Urothelium cell line (cell line): ENCODE measurements around the gene MON1B.
"Not testable (repeated sequence)": the region's sequence is repeated elsewhere in the genome, so short reads cannot be mapped to it uniquely, and the experiment has no call there.

Experiments used
- DNase-seq: peaks from one replicate; pipeline ENCODE4 v3.0.0; 2011; ENCODE audit warnings: low spot score, mixed read lengths
- FAIRE-seq: peaks from 2 replicates; lab custom pipeline; 2011; peaks lifted over from hg19 to GRCh38; lab: Jason Lieb, UNC

MON1B gene

DNA sequence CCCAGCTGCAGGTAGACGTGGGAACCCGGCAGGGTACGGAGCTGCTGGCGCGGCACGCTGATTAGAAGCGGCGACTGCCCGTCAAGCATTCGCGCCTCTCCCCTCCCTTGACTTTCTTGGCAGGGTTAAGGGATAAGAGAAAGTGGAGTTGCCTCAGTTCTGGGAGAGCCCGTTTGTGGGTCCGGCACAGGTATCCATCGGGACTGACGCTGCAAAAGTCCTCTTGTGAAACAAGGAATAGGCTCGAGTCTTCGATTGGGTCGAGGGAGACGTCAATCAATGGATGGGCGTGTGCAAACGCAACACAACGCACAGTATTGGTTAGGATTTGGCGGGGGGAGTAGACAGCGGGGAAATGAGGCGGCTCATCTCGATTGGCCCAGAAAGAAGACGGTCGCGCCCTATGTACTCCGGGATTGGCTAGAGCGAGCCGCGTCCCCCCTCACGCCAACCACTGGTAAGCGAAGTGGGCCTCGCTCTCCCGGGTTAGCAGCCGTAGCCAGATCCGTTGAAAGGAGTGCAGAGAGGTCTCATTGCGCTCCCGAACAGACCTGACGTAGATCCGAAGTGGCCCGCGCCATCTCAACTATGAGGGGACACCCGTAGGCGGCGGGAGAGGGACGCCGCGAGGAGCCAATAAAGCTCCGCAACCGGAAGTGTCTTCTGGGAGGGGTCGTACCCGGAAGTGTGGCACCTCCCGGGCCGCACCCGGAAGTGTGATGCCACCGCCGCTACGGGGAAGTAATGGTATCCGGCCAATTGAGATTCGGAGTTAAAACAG is at the start of gene MON1B:
MON1B (plus strand) TSS at position 713 of the 781 bp plus-strand sequence. CDS start 296 bp downstream, outside the sequence.
- FAIRE-seq: peak; percentile 82
- peak; percentile 98 for DNase-seq

DNA sequence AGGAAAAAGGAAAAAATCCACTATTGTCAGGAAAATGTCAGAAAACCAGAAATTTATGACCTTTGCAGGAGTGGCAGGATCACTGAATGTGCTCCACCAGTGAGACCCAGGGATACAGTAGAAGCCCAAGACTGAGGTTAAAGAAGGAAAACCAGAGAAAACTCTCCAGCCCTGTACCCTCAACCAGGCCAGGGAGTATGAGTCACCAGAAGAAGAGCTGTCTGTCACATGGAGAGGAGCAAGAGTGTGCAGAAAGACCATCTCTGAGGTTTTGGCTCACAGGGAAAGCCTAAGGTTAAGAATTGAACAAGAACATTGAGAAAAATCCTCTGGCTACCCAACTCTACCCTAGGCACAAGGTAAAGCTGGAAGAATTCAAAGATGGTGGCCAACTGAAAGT is 47.6 kb upstream of the MON1B start:
- DNase-seq (no peak), FAIRE-seq (no peak)

DNA sequence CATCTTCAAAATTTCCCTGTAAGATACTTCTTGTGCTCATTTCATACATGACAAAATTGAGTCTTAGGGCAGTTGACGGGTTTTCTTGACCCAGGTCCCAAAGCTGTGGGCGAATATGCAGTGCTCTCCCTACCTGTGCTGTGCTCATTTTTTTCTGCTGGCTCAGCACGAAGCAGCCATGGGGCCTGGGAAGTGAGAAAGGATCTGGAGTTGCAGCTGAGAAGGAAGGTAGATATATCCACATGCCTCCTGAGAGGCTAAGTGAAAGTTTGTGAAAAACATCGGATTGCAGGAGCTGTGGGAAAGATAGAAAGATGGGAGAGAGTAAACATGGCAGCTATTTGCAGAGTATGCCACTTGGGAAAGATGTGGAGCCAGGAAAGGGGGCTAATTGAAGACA is 42.9 kb upstream of the MON1B start:
- FAIRE-seq (no peak), DNase-seq (no peak)

DNA sequence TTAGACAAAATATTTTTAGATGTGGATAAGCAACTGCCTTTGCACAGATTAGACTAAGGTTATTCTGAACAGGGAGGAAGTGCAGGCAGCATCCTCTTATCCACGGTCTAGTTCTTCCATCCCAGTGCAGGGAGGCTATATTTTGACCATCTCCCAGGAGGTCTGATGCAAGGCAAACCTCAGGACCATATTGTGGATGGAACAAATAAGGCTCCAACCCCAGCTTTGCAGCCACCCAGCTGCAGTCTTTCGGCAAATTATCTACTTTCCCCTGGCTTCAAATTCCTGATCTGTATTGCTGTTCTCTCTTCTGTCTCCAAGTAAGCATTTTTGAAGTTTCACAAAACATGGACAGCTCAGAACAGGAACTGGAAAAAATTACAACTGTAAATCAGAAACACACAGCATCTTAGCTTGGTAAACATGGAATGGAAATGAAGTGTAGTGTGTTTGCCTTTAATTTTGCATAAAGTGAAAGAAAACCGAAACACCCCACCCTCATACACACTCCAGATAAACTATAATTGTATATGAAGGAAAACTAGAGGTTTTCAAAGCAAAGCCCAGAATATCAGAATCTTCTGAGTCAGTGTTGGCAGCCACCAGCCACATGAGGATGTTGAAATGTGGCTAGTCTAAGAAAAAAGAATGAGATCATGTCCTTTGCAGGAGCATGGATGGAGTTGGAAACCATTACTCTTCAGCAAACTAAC is 33.5 kb upstream of the MON1B start:
- no peak for FAIRE-seq
- DNase-seq: no peak

DNA sequence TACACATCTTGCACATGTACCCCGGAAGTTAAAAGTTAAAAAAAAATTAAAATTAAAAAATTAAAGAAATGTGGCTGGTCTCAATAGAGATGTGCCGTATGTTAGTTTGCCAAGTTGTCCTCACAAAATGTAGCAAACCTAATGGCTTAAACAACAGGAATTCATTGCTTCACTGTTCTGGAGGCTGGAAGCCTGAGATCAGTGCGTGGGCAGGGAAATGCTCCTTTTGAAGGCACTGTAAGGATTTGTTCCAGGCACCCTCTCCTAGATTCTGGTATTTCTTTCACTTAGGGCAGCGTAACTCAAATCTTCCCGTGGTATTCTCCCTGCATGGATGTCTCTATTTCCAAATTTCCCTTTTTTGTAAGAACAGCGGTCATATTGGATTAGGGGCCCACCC is 32.7 kb upstream of the MON1B start:
- FAIRE-seq: no peak
- DNase-seq: no peak

DNA sequence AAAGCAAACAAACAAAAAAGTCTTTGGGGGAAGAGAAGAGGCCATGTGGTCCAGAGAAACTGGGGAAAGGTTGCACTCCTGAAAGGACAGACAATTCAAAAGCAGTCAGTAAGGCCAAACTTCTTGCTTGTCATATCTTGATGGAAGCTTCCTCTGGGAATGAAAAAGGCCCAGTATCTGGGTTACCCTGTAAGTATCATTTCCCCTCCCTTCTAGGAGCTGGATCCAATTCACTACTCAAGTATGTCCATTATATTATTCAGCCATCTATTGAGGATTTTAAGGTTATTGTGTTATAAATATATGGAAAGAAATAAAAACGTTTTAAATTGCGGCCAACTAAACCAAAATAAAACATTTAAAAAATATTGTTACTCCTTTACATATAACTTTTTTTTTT is 26.0 kb upstream of the MON1B start:
- DNase-seq (no peak), FAIRE-seq (no peak)

DNA sequence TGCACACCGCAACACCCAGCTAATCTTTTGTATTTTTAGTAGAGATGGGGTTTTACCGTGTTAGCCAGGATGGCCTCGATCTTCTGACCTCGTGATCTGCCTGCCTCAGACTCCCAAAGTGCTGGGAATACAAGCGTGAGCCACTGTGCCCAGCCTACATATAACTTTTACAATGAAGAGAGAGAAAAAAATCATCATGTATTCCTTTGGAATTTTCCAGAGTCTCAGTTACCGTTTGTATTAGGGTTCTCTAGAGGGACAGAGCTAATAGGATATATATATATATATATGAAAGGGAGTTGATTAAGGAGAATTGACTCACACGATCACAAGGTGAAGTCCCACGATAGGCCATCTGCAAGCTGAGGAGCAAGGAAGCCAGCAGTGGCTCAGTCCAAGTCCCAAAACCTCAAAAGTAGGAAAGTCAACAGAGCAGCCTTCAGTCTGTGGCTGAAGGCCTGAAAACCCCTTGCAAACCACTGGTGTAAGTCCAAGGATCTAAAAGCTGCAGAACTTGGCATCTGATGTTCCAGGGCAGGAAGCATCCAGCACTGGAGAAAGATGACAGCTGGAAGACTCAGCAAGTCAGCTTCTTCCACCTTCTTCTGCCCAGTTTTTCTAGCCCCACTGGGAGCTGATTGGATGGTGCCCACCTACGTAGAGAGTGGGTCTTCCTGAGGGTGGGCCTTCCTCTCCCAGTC is 25.3 kb upstream of the MON1B start:
- DNase-seq, FAIRE-seq: not testable (repeated sequence)

DNA sequence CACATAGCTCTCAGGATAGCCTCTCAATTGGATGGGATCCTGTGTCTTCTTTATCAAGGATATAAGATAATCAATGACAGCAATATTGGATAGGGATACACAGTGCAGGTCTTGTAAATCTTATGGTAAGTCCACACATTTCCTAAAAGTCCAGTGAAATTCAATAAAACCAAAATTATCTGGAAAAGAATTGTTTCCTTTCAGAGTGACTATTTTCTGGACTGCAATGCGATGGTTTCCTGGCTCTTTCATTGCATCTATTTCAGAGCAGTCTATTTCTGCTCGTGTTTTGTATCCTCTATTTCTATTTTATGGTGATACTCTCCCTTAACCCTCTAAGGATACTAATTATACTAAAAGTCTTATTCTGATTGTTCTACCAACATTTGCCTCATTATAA is 24.3 kb upstream of the MON1B start:
- DNase-seq (no peak), FAIRE-seq (no peak)

DNA sequence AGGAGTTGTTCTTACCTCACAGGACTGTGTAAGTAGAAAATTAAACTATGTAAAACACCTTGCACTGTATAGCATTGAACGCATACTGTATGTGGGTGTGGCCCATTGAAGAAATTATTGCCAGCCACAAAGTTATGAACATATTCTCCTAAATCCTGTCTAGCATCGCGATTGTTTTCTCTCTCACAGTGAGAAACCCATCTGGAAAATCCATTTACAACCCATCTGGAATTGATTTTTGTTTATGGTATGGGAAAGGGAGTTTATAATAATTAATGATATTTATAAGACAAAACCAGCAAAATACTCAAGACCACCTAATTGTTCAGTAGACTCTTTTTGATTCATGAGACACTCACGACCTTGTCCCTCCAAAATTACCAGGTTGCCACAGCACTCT is 22.1 kb upstream of the MON1B start:
- FAIRE-seq (no peak), DNase-seq (no peak)

DNA sequence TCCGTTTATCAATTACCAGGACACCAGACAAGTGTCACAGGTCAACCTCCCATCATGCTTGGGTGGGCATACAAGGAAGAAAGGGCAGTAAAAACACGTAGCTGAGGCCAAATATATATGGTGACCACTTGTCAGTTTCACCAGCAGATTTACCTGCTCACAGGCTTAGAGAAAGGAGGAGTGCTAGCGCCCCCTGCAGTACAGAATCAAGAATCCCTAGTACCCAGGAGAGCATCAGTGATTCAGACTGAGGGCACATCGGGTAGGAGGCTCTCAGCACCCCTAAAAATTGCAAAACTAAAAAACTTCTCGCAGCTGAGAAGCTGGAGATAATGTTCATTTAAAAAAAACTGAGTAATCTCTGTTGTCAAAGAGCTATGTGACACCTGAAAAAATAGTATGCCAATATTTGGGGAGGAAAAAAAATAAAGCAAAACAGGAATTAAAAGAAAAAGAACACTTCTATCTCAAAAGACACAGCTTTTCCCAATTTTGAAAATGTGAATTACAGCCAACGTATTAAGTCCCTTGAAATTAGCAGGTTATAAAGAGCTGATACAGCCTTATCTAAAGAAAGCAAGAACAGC is 21.2 kb upstream of the MON1B start:
- DNase-seq: peak; percentile 50

DNA sequence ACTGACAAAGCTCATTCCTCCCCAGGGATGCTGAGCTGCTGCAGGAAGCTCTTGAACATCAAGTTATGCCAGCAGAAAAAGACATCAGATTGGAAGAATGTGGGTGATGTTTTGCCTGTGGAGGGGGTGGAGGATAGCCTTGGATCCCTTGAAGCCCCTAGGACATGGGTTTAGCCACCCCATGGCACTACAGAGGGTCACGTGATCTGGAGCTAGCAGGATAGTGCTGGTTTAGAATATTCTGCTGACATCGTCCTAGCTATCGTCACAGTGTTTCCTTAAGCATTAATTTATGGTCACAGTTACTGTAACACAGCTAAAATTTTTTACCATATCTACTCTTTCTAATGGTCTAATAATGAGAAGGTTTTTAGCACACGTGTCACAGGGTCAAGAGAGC is 20.2 kb upstream of the MON1B start:
- FAIRE-seq (no peak), DNase-seq (no peak)

More for the DNA sequence above, 21.2 kb upstream of the MON1B start:
- FAIRE-seq: no peak

DNA sequence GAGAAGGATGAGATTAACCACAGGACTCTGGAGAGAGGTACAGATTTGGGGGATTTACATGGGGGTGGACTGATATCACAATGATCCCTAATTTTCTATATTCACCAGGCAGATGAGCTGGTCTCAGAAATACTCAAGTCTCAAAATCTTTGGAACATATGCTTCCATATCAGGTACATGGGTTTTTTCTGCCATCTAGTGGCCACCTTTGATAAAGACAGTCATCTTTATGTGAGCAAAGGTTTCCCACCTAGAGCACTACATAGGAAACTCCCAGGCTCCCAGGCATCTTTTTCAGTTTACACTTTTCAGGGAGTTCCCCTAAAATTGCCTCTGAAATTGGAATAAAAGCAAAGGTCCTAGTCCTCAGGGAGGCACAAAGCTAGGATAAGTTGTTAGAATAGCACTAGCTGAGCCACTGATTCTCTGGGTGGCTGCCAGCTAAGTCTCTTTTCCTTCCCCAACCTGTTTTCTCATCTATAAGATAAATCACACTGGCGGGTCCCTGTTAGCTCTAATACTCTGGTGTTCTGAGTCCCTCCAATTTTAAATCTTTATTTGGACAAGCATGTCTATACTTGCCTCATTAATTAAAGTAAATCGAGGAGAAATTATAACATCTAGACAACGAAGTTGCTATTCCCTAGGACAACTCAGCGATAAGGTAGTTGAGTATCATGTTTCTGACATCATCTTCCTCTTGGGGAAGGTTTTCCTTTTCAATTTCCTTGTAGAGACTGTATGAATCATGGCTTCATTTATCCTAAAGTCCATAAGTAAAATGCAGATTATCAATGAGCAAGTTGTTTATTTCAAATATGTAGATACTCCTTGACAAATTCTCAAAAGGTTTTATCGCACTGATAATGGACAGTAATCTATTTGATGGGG is 19.0 kb upstream of the MON1B start:
- FAIRE-seq (no peak), DNase-seq (peak; percentile 60)

DNA sequence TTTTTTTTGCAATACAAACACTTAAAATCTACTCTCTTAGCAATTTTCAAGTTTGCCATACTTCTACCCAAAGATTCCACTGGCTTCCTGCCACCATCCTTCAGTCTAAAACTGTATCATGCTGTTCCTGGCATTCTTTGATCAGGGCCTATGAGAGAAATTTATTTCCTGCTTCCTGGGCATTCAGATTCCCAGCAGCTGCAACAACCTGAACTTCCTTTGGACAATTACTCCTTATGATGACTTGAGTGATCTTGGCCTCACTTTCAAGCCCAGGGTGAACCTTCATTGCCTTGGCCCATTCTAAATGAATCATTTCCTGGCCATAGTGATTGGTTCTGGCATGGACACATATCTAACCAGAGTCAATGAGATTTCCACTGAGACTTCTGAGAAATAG is 18.0 kb upstream of the MON1B start:
- DNase-seq: no peak
- no peak for FAIRE-seq

DNA sequence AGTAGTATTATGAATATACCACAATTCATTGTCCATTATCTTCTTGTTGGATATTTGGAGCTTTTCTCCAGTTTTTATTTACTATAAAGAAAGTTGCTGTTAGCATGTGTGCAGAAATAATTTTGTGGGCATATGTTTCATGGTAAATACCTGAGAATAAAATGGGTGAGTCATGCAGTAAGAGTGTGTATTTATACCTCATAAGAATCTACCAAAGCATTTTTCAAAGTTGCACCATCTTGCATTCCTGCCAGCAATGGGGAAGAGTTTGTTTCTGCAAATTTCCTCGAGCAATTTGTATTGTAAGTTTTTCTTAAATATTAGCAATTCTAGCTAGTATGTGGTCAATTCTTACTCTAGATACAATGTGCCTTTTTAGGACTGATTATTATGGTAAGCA is 7.9 kb upstream of the MON1B start:
- FAIRE-seq: no peak

DNA sequence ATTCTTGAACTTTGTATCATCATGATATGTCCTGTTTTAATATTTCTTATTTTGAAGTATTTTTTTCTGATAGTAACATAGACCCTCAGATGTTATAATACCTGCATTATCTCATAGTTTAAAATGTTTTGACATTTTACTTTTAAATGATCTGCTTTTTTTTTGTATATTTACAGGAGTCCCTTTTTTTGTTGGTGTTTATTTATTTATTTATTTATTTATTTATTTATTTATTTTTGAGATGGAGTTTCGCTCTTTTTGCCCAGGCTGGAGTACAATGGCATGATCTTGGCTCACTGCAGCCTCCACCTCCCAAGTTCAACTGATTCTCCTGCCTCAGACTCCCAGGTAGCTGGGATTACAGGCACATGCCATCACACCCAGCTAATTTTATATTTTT is 4.7 kb upstream of the MON1B start:
- not testable (repeated sequence) for DNase-seq, FAIRE-seq

More for the DNA sequence above, 7.9 kb upstream of the MON1B start:
- peak; percentile 14 for DNase-seq

DNA sequence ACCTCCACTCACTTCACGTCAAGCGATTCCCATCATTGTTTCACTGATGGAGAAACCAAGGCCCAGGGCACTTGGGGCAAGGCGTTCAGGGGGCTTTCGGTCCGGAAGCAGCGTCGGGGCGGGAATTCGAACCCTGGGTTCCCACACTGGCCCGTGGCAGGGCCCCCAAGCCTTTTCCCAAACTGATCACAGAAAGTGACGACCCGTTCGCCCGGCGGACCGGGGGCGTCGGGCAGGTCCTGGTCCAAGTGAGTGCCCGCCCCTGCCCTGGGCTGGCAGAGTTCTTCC is 856 bp upstream of the MON1B start:
- DNase-seq (no peak), FAIRE-seq (no peak)

DNA sequence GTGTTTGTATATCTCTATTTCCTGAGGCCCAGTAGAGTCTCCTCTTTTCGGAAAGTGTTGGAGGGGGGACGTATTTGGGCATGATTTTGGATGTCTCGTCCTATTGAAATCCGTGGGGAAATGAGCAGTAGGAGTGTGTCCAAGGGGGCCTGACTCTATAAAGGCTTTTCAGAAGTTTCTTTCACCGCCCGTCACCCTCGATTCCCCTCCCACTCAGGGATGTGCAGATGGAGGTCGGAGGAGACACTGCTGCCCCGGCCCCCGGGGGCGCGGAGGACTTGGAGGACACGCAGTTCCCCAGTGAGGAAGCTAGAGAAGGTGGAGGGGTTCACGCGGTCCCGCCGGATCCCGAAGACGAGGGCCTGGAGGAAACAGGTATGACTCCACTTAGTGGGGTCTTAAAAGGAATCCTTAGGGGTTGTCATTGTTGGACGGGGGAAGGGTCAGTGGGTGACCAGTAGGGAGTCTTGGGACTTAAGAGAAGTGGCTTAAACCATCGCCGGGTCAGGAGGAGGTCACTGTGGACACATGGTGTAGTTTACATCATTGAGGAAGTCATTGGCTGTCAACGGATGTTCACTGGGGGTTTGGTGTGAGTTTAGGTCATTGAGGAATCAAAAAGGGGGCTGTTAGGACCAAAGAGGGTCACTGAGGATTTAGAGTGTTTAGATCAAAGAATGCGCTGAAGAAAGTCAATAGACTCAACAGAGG is 424 bp downstream of the MON1B start:
- DNase-seq: no peak
- FAIRE-seq: no peak

DNA sequence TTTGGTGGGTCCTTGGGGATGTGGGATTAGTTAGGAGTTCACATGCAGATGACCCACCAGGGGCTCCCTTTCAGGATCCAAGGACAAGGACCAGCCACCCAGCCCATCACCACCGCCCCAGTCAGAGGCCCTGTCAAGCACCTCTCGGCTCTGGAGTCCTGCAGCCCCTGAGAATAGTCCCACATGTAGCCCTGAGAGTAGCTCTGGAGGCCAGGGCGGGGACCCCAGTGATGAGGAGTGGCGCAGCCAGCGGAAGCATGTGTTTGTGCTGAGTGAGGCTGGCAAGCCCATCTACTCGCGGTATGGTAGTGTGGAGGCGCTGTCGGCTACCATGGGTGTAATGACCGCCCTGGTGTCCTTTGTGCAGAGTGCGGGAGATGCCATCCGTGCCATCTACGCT is 2.4 kb downstream of the MON1B start:
- FAIRE-seq (no peak), DNase-seq (no peak)

DNA sequence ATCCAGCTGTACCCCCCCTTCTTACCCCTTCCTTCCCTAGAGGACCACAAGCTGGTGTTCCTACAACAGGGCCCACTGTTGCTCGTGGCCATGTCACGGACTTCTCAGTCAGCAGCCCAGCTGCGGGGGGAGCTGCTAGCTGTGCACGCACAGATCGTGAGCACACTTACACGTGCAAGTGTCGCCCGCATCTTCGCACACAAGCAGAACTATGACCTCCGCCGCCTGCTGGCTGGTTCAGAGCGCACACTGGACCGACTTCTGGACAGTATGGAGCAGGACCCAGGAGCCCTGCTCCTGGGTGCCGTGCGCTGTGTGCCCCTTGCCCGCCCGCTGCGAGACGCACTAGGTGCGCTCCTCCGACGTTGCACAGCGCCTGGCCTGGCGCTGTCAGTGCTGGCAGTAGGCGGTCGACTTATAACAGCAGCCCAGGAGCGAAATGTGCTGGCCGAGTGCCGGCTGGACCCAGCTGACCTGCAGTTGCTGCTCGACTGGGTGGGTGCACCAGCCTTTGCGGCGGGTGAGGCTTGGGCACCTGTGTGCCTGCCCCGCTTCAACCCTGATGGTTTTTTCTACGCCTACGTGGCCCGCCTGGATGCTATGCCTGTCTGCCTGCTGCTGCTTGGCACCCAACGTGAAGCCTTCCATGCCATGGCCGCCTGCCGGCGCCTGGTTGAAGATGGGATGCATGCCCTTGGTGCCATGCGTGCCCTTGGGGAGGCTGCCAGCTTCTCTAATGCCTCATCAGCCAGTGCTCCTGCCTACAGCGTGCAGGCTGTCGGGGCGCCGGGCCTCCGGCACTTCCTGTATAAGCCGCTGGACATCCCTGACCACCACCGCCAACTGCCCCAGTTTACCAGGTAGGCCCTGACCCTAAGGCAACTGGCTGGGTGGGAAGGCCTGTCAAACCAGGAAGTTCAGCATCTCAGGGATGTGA is 3.6 kb downstream of the MON1B start:
- no peak for FAIRE-seq
- DNase-seq: no peak
